HT1080 (cell line): ENCODE results near the gene COPE. TPM values are rescaled to one million over a fixed set of nuclear protein-coding genes. Genes with fewer than 3 reads are reported as not detected.
A peak's percentile ranks its signal among the peaks of the same experiment; 100 is the strongest.
"Not testable (repeated sequence)": the region's sequence is repeated elsewhere in the genome, so short reads cannot be mapped to it uniquely, and the experiment has no call there.

Source experiments
- DNase-seq: peaks from one replicate; pipeline ENCODE4 v3.0.0-alpha.2; 2015; ENCODE audit warnings: low read depth
- polyA plus RNA-seq, 2 experiments: library from polyadenylated mRNA; depleted of rRNA; stranded (reverse); fragments of >200 nt; gene quantifications; 2 replicates each; pipeline ENCODE4 v1.2.3, GENCODE V29; 2015
- total RNA-seq: library from RNA; depleted of rRNA; stranded (reverse); fragments of >200 nt; shearing (Covaris generic); gene quantifications from 2 replicates; pipeline ENCODE4 v1.2.3, GENCODE V29; 2014; rRNA removed

COPE gene
- 352 and 410 TPM in 2 replicates for total RNA-seq
- polyA plus RNA-seq (2015; cell fraction: cytosol; rRNA removed), result 243 and 328 TPM in 2 replicates
- polyA plus RNA-seq (2015; cell fraction: nucleus; rRNA removed), result 173 and 180 TPM in 2 replicates

DNA sequence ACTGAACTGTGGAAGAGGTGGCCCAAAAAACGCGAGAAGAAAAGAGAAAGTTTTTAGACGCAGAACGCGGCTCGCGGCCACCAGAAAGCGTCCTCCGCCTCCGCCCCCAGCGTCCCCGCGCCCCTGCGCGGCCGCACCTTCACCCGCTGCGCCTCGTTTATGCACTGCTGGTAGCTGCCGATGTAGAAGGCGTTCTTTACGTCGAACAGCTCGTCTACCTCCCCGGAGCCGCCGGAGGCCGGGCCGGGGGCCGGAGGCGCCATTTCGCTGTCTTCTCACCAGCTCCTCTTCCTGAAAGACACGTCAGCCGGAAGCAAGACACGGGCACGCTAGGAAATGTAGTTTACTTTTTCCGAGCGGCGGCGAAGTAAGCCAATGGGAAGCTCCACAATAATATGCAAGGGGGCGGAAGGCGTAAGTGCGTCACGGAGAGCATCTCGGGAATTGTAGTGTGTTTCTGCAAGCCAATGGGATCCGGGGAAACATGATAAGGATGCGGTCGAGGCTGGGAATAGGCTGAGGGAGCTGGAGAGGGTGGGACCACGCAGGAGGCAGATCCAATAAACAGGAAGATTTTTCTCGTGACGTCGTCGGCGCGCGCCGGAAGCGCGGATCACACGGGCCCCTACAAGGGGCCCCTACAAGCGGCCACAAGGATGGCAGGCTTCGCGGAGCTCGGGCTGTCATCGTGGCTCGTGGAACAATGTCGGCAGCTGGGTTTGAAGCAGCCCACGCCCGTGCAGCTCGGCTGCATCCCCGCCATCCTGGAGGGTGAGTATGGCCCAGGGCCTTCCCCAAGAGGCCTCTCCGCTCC, at the start of gene COPE, which contains the start of gene DDX49:
Gene COPE (minus strand): TSS at position 302 of the 814 bp plus-strand sequence. CDS start 39 bp downstream, at position 263.
Gene DDX49 (plus strand): TSS at position 630 of the 814 bp plus-strand sequence. CDS start 27 bp downstream, at position 657.
- peak; percentile 100 for DNase-seq

GRCh38 chr19:18967358-18968146, 48.4 kb upstream of the COPE start:
- DNase-seq, result no peak

GRCh38 chr19:18966307-18966706, 47.1 kb upstream of the COPE start:
- no peak for DNase-seq

DNA sequence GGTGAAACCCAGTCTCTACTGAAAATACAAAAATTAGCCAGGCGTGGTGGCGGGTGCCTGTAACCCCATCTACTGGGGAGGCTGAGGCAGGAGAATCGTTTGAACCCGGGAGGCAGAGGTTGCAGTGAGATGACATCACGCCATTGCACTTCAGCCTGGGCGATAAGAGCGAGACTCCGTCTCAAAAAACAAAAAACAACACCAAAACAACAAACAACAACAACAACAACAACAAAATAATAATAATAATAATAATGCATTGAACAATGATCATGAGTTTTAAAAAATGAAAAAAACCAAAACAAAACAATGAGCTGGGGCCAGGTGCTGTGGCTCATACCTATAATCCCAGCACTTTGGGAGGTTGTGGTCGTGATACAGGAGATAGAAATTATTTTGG, 44.9 kb upstream of the COPE start:
- no peak for DNase-seq

GRCh38 chr19:18961767-18962620, 42.8 kb upstream of the COPE start:
- DNase-seq, result no peak

GRCh38 chr19:18960370-18960769, 41.2 kb upstream of the COPE start:
- no peak for DNase-seq

DNA sequence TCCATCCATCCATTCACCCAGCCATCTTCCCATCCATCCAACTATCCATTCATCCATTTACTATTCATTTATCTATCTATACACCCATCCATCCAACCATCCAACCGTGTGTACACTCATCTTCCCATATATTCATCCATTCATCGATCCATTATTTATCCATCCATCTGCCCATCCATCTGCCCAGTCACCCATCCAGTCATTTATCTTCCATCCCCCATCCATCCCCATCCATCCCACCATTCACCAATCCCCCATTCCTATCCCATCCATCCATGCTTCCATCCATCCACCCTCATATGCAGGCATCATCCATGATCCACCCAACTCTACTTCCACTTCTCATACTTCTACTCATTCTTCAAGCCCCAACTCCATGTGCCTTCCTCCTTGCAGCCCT, 35.9 kb upstream of the COPE start:
- DNase-seq, result no peak

GRCh38 chr19:18954094-18954493, 34.9 kb upstream of the COPE start:
- no peak for DNase-seq

DNA sequence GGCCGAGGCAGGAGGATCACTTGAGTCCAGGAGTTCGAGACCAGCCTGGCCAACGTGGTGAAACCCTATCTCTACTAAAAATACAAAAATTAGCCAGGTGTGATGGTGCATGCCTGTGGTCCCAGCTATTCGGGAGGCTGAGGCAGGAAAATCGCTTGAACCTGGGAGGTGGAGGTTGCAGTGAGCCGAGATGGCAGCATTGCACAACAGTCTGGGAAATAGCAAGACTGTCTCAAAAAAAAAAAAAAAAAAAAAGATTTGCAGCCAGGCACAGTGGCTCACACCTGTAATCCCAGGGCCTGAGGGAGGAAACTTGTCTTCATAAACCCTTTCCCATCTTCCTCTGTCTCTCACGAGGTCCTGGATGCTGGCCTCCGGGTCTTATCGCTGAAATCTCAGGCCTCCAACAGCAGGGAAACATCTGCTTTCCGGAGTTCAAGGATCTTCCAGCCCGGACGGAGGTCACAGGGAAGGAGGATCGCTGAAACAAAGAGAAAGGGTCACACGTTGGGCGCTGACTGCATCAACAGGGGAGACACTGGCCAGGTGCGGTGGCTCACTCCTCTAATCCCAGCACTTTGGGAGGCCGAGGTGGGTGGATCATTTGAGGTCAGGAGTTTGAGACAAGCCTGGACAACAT, 33.3 kb upstream of the COPE start:
- DNase-seq, result not testable (repeated sequence)

DNA sequence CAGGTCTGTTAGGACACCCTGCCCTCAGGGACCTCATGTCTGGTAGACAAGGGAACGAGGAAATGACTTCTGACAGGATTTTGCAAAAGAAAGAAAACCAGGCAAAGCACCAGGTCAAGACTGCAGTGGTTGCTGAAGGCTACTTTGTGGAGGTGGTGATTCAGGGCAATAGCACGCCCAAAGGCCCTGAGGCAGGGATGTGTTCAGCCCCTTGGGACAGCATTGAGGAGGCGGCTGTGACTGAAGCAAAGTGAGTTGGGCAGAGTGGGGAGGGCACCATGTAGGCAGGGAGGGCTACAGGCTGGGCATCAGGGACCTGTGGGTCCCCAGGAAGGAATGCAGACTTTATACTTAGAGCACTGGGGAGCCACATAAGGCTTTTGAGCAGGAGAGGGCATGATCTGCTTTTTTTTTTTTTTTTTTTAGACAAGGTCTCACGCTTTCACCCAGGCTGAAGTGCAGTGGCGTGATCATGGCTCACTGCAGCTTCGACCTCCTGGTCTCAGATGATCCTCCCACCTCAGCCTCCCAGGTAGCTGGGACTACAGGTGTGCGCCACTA, 32.6 kb upstream of the COPE start:
- DNase-seq, result peak; percentile 32

- DNase-seq, result no peak
Measured at GRCh38 chr19:18949858-18950257, 30.7 kb upstream of the COPE start.

DNA sequence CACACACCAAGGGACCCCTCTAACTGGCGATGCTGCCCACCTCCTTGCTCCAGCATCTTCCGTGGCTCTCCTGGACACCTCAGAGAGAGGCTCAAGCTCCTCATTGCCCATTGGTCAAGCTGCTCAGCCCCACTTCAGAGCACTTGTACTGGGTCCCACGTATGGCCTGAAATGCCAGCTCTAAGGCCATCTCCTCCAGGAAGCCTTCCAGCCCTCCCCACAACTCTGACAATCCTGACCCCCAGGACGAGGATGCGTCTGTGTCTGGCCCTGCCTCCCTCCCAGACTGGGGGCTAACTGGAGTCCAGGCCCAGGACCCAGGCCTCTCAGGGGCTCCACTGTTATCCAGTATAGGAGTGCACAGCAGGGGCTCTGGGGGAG, 29.8 kb upstream of the COPE start:
- no peak for DNase-seq

DNA sequence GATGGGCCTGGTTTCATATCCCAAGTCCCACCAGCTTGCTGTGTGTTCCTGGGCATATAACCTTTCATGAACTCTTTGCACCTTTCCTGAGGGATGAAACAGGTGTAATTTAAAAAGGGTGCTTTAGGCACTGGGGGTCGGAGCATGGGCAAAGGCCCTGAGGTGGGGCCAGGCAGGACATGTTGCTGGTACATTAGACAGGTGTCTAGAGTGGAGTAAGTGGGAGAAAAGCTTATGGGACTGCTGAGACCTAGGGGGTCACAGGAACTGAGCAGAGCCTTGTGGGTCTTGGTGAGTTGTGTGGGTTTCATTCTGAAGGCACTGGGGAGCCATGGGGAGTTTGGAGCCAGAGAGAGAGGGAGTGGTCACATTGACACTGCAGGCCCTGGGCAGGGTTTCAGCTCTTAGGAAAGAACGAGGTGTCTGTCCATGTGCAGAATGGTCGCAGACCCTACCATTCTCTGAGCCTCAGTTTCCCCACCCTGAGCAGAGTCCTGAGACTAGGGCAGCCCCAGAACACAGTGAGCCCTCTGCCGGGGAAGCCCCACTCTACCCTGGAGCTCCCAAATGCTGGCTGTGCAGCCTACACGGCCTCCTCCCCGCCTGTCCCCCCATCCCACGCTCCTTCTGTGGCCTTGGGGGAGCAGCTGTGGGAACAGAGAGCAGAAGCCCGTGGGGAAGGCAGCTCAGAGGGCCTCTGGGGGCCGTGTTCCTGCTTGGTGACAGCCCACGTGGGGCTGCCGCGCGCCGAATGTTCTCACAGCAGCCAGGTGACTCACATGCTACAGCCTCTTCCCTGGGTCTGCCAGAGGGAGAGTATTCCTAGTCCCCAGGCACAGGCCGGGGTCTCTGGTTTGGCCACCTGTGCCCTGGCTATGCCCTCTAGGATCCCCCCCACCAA, 29.1 kb upstream of the COPE start:
- DNase-seq, result no peak

- DNase-seq, result no peak
Measured at GRCh38 chr19:18946918-18947317, 27.7 kb upstream of the COPE start.

DNA sequence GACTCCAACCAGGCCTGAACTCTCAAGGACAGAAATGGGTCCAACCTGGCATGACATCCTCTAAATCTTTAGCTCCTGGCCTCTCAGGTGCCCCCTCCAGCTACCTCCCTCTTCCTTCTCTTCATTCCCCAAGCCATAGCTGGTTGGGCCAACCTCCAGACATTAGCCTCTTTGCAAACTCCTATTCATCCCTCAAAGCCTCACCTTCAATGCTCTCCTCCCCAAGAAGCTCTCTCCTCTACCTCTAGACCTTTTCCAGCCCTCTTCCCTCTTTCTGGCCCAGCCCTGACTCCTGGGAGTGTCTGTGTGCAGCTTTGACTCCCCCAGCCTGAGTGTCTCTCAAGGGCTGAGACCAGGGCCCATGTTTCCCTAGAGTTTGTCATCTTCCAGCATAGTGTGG, 27.1 kb upstream of the COPE start:
- no peak for DNase-seq

- DNase-seq, result no peak
Measured at GRCh38 chr19:18945297-18945696, 26.1 kb upstream of the COPE start.

DNA sequence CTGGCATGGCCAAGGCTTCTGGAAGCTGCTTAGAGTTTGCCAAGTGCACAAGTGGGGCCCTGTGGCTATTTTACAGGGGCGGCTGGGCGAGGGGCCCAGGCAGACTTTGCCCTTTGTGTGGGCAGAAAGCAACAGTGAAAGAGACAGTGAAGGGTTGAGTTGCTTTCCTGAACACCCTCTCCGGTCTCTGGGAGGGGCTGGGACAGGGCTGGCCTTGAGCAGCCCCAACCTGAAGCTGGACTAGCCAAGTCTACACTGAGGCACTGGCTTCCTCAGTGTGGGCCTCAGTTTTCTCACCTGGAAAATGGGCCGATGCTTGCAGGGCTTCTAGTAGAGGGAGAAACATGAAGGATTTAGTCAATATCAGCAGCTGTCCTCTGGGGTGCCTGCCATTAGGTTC, 24.3 kb upstream of the COPE start:
- no peak for DNase-seq

DNA sequence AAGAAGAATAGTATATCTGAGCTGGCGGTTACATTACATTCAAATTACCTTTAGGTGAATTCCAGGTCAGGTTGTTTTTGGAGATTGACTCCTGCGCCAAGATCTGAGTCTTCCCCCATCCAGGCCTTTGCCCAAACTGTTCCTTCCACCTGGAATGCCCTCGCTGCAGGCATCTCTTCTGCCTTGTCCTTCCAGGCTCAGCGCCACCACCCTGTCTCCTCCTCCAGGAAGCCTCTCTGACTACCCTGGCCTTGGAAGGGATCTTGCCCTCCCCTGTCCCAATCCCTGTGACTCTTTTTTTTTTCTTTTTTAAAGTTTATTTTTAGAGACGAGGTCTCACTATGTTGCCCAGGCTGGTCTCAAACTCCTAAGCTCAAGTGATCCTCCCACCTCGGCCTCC, 23.5 kb upstream of the COPE start:
- no peak for DNase-seq

DNA sequence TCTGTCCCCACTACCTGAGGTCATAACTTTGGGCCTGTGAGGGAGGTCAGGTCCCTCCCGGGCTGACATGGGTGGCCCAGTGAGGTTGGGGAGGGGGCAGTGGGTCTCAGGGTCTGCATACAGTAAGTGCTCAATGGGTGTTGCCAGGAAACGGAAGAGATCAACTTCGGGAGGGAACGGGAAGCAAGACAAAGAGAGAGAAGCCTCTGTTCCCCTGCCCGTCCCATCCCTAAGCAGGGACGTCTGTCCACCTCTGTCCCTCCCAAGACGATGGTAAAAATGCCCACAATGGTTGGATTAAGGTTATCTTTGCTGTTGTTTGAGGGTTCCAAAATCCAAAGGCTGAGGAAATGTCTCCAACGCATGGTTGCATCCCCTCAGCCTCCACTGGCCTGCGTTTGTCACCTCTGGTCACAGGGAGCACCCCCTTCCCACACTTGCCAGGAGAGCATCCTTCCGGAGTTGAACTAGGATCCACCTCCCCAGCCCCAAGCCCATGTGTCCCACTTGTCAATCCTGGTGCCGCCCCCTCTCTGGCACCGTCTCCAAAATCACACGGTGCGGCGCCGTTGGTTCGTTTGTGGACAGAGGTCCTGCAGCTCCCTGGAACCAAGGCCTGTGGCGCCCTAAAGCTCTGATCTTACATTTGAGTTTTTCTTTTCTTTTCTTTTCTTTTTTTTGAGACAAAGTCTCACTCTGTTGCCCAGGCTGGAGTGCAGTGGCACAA, 22.6 kb upstream of the COPE start:
- no peak for DNase-seq
